CMK (cell line): ENCODE data around the gene KCTD6.
A peak's percentile ranks its signal among the peaks of the same experiment; 100 is the strongest.

Experiments
- DNase-seq: peaks from one replicate; pipeline ENCODE4 v3.0.0-alpha.2; 2010; ENCODE audit warnings: low read depth

KCTD6 gene

DNA sequence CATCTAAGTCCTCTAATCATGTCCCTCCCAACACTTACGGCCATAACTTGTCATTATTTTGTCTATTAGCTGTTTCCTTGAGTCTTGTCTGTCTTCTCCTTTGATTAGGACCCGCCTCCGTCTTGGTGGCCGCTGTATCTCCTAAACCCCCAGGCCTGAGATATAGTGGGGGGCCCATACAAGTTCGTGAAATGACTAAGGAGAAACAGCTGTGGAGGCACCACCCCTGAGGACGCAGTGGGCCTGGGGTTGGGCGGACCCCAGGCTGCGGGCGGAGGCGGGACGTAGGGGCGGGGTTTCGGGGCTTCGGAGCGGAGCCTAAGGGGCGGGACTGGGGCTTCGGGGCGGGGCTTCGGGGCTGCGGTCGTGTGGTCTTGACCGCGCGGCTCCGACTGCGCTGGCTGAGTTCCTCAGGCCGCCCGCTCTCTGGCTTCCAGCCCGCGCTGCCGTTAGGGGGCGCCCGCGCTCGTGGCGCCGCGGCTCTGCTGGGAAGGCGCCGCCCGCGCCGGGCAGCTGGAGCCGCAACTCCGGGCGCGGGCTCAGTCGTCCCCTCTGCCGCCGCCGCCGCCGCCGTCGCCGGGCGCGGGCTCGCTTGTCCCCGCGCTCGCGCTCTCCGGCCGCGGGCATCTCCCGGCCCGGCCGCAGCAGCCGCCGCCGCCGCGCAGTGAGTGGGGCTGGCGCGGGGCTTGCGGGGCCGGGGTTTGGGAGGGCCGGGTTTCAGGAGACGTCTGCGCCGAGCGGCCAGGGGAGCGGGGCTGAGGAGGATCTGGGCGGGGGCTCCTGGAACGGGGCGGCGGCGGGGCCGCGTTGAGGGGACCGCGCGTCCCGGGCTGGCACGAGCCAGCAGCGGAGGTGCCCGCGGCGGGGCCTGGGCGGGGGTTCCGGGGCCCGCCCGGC is at the start of gene KCTD6:
KCTD6 (plus strand) TSS at position 591 of the 897 bp plus-strand sequence. CDS start 6,660 bp downstream, outside the sequence.
- peak; percentile 84 for DNase-seq

DNA sequence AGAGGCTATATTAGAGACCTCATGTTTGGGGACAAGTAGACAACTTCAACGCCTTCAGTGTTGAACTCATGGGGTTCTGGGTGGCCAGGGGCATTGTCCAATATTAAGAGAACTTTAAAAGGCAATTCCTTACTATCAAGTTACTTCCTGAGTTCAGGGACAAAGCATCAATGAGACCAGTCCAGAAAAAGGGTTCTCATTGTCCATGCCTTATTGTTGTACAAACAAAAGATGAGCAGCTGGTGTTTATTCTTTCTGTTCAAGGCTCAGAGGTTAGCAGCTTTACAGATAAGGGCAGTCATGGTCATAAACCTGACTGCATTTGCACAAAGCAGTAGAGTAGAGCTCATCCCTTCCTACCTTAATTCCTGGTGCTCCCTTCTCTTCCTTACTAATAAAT is 39.7 kb upstream of the KCTD6 start:
- no peak for DNase-seq

GRCh38 chr3:58459160-58459559 is 32.7 kb upstream of the KCTD6 start:
- no peak for DNase-seq

GRCh38 chr3:58462829-58463180 is 29.1 kb upstream of the KCTD6 start:
- DNase-seq: no peak

DNA sequence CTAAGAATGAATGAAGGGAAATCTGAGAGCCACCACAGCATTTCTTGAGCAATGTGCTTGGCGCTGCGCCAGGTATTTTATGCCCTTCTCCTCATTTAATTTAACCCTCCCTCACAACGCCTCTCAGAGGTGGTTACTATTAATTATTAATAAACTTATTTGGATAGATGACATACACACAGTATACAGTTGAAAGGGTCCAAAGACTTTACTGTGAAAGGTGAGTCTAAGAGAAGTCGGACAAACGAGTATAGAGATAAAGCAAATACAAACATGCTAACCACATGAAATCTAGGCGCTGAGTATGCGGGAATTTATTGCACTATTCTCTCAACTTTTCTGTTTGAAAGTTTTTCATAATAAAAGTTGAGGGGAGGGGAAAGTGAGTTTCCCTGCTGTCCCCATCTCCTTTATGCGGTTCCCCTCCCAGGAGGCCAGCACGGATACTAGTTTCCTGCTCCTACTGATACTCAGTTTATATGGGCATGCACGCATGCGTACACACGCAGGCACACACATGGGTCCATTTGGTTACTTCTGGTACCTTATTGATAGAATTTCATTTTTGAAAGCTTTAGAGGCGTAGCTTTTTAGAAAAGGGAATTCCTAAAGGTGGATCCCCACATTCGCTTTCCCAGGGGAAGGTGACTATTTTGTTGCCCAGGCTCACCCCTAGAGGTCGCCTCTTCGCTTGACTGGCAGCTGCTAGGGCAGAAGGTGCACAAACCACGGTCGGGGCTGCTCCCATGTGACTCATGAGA is 28.5 kb upstream of the KCTD6 start:
- DNase-seq: peak; percentile 24

GRCh38 chr3:58463942-58464271 is 28.0 kb upstream of the KCTD6 start:
- DNase-seq: no peak

- no peak for DNase-seq
Observed at GRCh38 chr3:58464866-58465265, 27.0 kb upstream of the KCTD6 start.

GRCh38 chr3:58466899-58467563 is 24.9 kb upstream of the KCTD6 start:
- DNase-seq: no peak

DNA sequence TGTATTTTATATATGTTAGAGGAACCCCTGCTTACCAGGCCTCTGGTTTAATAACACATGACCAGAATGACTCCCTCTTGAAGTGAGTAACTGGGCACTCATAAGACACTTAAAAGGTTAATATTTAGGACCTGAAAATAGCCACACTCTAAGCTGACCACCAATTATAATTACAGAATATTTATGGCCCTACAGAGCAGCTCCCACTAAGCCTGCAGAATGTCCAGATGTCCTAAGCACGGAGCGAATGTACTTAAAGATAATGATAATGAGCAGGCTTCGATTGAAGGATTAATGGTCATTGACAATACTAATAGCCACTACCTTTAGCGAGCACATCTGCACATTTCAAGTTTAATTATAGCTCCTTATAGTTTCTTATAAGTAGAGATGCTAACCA is 22.8 kb upstream of the KCTD6 start:
- DNase-seq: no peak

DNA sequence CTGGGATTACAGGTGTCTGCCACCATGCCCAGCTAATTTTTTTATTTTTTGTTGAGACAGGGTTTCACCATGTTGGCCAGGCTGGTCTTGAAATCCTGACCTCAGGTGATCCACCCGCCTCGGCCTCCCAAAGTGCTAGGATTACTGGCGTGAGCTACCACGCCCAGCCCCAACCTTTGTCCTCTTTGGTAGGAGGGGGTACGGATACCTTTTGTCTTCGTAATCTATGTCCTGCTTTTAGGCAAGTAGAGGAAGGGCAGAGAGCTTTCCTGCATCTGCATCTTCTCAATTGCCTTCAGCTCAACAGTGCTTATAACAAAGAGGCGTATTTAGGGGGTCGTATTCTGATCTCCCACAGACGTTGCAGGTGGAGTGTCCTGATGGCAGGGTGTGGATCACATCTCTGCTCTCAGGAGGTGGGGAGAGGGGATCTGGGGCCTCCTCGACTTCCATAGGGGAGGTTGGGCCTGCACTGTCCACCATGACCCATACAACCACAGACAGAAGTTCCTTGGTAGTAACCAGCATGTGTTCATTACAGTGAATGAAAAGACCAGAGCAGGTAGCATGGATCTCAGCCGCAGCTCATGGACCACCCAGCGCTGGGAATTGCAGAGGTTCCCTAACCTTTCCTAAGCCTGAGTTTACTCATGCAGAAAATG is 21.4 kb upstream of the KCTD6 start:
- DNase-seq: no peak

GRCh38 chr3:58471025-58471887 is 20.6 kb upstream of the KCTD6 start:
- no peak for DNase-seq

DNA sequence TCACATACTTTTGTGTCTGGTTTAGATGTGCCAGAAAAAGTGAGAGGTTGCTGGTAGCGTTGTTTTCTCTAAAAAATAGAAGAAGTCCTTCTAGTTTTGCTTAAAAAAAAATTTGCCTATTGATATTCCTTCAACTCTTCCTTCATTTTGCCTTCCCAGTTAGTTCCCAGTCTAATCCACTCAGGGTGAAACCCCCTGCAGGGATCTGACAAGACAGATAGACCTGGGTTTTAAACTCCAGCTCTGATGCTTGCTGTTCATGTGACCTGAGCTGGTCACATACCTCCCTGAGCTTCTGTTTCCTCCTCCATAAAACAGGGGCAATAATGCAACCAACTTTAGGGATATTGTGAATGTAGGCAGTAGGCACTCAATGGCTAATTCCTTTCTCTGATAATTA is 18.6 kb upstream of the KCTD6 start:
- DNase-seq: no peak

DNA sequence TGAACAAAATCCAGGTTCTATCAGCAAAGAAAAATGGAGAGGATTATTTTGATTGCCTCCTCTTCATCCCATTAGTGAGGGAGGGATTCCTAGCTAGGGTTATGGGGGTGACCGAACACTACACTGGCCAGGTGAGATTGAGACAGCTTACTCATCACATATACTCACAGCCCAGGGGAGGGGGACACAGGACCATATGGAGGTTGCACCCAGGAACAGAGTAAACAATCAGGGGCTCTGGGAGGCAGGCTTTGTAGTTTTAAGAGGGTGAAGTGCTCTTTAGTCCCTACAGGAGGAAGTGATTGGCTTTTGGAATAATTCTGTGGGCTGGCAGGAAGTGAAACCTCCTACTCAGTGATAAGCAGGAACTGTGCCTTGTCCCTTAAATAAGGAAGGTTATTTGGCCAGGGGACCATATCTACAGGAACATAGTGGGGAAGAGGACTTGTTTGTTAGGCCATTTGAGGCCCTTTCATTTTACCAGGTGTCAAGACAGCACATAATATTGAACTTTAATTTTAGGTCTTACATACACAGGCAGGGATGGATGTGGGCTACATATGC is 17.5 kb upstream of the KCTD6 start:
- no peak for DNase-seq

DNA sequence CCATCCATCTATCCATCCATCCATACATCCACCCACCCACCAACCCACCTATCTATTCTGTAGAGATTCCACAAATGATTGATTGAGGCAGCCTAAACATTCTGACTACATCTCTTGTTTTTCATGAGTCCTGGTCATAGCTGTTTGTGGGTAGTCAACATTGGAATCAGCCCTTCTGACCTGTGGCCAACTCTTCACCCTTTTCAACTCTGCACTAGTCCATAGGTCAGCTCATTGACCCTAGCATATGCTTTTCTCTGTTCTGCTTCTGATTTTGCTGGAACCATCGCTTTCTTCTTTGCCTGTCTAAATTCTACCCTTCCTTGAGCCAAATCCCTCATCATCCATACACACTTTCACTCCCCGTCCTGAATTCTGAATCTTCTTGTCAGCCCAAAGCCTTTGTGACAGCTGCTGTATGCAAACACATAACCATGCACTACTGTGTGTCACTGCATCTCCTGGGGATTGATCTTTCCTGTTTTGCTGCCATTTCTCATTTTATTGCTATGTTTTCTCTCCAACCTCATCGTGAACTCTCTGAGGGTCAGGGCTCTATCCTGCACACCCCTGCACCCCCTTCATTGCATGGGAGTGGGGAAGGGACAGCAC is 16.8 kb upstream of the KCTD6 start:
- DNase-seq: no peak

DNA sequence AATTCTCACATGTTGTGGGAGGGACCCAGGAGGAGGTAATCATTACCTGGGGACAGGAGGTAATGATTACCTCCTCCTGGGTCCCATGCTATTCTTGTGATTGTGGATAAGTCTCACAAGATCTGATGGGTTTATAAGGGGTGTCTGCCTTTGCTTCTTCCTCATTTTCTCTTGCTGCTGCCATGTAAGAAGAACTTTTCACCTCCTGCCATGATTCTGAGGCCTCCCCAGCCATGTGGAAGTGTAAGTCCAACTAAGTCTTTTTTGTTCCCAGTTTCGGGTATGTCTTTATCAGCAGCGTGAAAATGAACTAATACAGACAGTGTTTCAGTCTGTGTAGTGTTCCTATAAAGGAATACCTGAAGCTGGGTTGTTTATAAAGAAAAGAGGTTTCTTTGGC is 13.1 kb upstream of the KCTD6 start:
- no peak for DNase-seq

- no peak for DNase-seq
Observed at GRCh38 chr3:58480309-58480708, 11.6 kb upstream of the KCTD6 start.

DNA sequence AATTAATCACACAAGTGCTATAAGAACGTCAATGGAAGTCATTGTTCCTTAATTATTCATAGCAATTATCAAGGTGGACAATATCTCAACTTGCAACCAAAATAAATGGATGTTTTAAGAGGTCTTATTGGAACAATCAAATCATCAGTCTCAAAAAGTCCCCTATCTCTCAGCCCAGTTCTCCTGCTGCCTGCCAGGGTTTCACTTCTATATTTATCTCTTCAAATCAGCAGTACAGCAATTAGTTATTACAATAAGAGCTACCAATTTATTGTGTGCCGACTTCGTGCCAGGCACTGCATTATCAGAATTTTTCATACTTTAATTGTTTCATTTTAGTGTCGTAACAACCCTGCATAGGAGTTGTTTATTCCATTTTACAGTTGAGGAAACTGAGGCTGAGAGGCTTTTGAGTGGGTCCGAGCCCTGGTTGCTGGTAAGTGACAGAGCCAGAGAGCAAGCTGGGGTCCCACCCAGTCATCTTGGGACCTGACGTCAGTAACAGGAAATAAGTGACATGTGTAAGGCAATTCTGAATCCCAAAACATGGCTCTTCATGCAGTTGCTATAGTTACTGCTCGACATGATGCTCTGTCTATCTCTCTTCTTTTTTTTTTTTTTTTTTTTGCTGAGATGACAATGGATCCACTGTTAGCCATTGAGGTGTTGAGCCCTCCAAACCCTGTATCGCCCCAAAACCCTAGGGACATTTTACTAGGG is 8.8 kb upstream of the KCTD6 start:
- no peak for DNase-seq

DNA sequence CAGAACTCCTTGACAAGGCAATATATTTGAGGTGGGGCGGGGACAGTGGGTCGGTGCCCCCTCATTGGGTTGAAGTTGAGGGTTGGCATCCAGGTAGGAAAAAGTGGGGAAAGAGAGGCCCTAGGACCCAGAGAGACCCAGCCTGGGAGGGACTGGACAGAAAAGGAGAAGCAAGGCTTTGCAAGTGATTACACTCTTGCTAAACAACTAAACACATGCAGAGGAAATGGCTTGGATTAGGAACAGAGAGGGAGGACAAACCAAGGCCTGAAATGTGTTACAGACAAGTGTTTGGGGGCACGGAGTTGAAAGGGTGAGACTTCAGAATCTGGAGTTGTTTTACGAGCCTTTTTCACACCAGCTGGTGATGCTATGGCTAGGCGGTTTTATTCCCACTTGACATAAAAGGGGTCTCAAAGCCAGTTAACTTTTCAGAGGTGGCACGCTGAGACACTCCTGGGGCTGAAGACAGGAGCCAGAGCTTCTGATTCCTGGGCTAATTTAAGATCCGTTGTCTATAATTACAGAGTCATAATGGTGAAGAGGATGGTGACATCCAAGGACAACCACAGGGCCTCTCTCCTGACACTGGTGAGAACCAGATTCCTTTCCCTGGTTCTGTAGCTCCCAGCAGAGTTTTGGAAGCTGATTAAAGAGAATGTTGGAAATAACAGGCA is 7.7 kb upstream of the KCTD6 start:
- no peak for DNase-seq

DNA sequence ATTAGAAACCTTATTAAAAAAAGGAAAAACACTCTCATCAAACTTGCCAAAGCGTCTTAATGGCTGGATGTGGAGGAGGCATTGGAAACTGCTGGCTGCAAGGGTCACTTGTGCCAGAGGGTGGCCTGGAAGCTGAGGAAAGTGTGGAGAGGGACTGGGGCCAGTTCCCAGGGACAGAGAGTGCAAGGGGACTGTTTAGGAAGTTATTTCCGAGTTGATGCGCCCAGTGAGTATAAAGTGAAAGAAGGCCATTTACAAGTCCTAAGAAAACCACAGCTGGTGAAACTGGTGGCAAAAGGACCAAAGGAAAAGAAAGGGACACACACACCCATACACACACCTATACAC is 7.2 kb upstream of the KCTD6 start:
- no peak for DNase-seq
